Thyroid gland (tissue), 4 donors: Measurements from ENCODE around the gene GLRA1. TPM values are rescaled to one million over a fixed set of nuclear protein-coding genes. Genes with fewer than 3 reads are reported as not detected.

Experiments
- DNase-seq, 2 donors: peaks; one replicate each; pipeline ENCODE4 v3.0.0-alpha.2; 2019
- H3K27ac ChIP-seq, 3 donors: fragments of 200-600 bp; sonication (generic); 1 replicate in 2 of 3; 2 replicates in 1 of 3; pipeline ENCODE4 v1.5.1; 2016 to 2019; ENCODE audit warnings: mild to moderate bottlenecking in 1 of 3, moderate library complexity in 1 of 3
- H3K27me3 ChIP-seq: fragments of 200-600 bp; sonication (generic); one replicate; pipeline ENCODE4 v1.5.1; 2019
- H3K36me3 ChIP-seq, 2 donors: fragments of 200-600 bp; sonication (generic); one replicate each; pipeline ENCODE4 v1.5.1; 2016 to 2019
- H3K4me1 ChIP-seq, 2 donors: fragments of 200-600 bp; sonication (generic); one replicate each; pipeline ENCODE4 v1.5.1; 2017 to 2019
- H3K4me3 ChIP-seq, 3 donors: fragments of 200-600 bp; sonication (generic); replicated peaks in 1 of 3; 1 replicate in 2 of 3; 2 replicates in 1 of 3; pipeline ENCODE4 v1.5.1; 2016; ENCODE audit warnings: mild to moderate bottlenecking in 1 of 3
- H3K9me3 ChIP-seq: fragments of 200-600 bp; sonication (generic); one replicate; pipeline ENCODE4 v1.5.1; 2017
- CTCF ChIP-seq, 6 experiments: fragments of 200-600 bp in 3 of 6; fragments of 450-650 bp in 3 of 6; sonication (generic) in 3 of 6; IDR thresholded peaks; one replicate each; pipeline ENCODE4 v1.5.1; 2016 to 2019; ENCODE audit warnings: antibody characterized with exemption in 6 of 6, mild to moderate bottlenecking in 2 of 6, inconsistent platforms in 1 of 6, moderate library complexity in 1 of 6
- POLR2A ChIP-seq, 2 donors: fragments of 450-650 bp; IDR thresholded peaks; one replicate each; pipeline ENCODE4 v1.6.1; 2017; ENCODE audit warnings: antibody characterized with exemption in 2 of 2, mild to moderate bottlenecking in 2 of 2, moderate library complexity in 1 of 2
- WGBS, 2 donors: methylation state at CpG; one replicate each; pipeline ENCODE4 v1.1.5; 2017; 5-methylcytosine and 5-hydroxymethylcytosine counted together
- intact Hi-C: fragments of 100-400 bp; cut with DNase I; formaldehyde crosslinking; loops from one replicate; pipeline ENCODE4 v1.15.1; 2023
- total RNA-seq, 4 donors: library from RNA; depleted of rRNA; stranded (reverse); fragments of >200 nt; gene quantifications; one replicate each; pipeline ENCODE4 v1.2.3, GENCODE V29; 2016

Gene GLRA1
- total RNA-seq, 4 donors from 2014 or later, result not detected

- no peaks in the 10 kb centered on the region for H3K27me3 ChIP-seq
- DNase-seq, result no peak
- no peaks in the 10 kb centered on the region for H3K36me3 ChIP-seq
- no peak for TF ChIP-seq POLR2A (IDR thresholded peaks at IDR 0.05)
- no peak for TF ChIP-seq CTCF (IDR thresholded peaks at IDR 0.05)
- H3K4me1 ChIP-seq, result no peaks in the 10 kb centered on the region
- no peaks in the 10 kb centered on the region for H3K9me3 ChIP-seq
- no peak overlapping the region for H3K27ac ChIP-seq
- intact Hi-C loops, result no loop called here
- H3K4me3 ChIP-seq, result no peak overlapping the region
- WGBS, 2 donors, result 67 to 80% methylated on average over 4 of the region's 4 CpGs
These were observed 39.8 kb upstream of the GLRA1 start for GRCh38 chr5:151964471-151964870.

GRCh38 chr5:151961557-151961956, 36.9 kb upstream of the GLRA1 start:
- intact Hi-C loops, result no loop called here
- Histone ChIP-seq H3K36me3 (no peaks in the 10 kb centered on the region), H3K27me3 (no peaks in the 10 kb centered on the region), H3K4me3 (no peak overlapping the region), H3K9me3 (no peaks in the 10 kb centered on the region), H3K4me1 (no peaks in the 10 kb centered on the region), H3K27ac (no peak overlapping the region)
- TF ChIP-seq POLR2A (IDR thresholded peaks at IDR 0.05) (no peak), CTCF (IDR thresholded peaks at IDR 0.05) (no peak)
- no peak for DNase-seq
- WGBS, 2 donors, result 48 to 68% methylated on average over 2 of the region's 2 CpGs

GRCh38 chr5:151958111-151958510, 33.5 kb upstream of the GLRA1 start:
- no peaks in the 10 kb centered on the region for H3K36me3 ChIP-seq
- intact Hi-C loops, result no loop called here
- no peaks in the 10 kb centered on the region for H3K9me3 ChIP-seq
- WGBS, 2 donors, result 42 to 46% methylated on average over 3 of the region's 3 CpGs
- no peak overlapping the region for H3K27ac ChIP-seq
- H3K4me1 ChIP-seq, result no peaks in the 10 kb centered on the region
- H3K4me3 ChIP-seq, result no peak overlapping the region
- DNase-seq, result no peak
- TF ChIP-seq CTCF (IDR thresholded peaks at IDR 0.05), result no peak
- no peaks in the 10 kb centered on the region for H3K27me3 ChIP-seq

GRCh38 chr5:151956725-151957124, 32.1 kb upstream of the GLRA1 start:
- 86 to 91% methylated on average over 3 of the region's 3 CpGs for WGBS, 2 donors
- intact Hi-C loops, result no loop called here
- Histone ChIP-seq H3K4me3 (no peak overlapping the region), H3K27me3 (no peaks in the 10 kb centered on the region), H3K4me1 (no peaks in the 10 kb centered on the region), H3K9me3 (no peaks in the 10 kb centered on the region), H3K36me3 (no peaks in the 10 kb centered on the region), H3K27ac (no peak overlapping the region)
- DNase-seq, result no peak
- no peak for TF ChIP-seq POLR2A (IDR thresholded peaks at IDR 0.05)
- TF ChIP-seq CTCF (IDR thresholded peaks at IDR 0.05), result no peak

- Histone ChIP-seq H3K36me3 (no peaks in the 10 kb centered on the region), H3K9me3 (no peaks in the 10 kb centered on the region), H3K4me3 (no peak overlapping the region), H3K27ac (no peak overlapping the region), H3K27me3 (no peaks in the 10 kb centered on the region), H3K4me1 (no peaks in the 10 kb centered on the region)
- intact Hi-C loops, result no loop called here
- no peak for DNase-seq
- TF ChIP-seq CTCF (IDR thresholded peaks at IDR 0.05) (no peak), POLR2A (IDR thresholded peaks at IDR 0.05) (no peak)
- WGBS, 2 donors, result 73 to 81% methylated on average over 4 of the region's 4 CpGs
These were observed 29.6 kb upstream of the GLRA1 start for GRCh38 chr5:151954255-151954654.
